Keratinocyte (primary cell): ENCODE data around the gene KCNG2. TPM values are rescaled to one million over a fixed set of nuclear protein-coding genes. Genes with fewer than 3 reads are reported as not detected.

ENCODE experiments used
- DNase-seq: peaks from one replicate; pipeline ENCODE4 v3.0.0-alpha.2; 2011; ENCODE audit warnings: low read depth, missing footprints, low spot score
- FAIRE-seq: peaks from 2 replicates; lab custom pipeline; 2011; peaks lifted over from hg19 to GRCh38; lab: Jason Lieb, UNC
- H2AFZ ChIP-seq: 2 replicates; pipeline ENCODE4 v1.6.0; 2012; ENCODE audit warnings: low read length, control low read depth, inconsistent platforms; ENCODE audit not compliant: control insufficient read depth
- H3K27ac ChIP-seq: 2 replicates; pipeline ENCODE4 v1.5.1; 2011; ENCODE audit warnings: low read length; ENCODE audit not compliant: control insufficient read depth, insufficient read depth
- H3K27me3 ChIP-seq: 3 replicates; pipeline ENCODE4 v1.6.0; 2011; ENCODE audit warnings: low read length; ENCODE audit not compliant: control insufficient read depth, insufficient read depth; ENCODE audit errors: extremely low read depth
- H3K36me3 ChIP-seq, 2 experiments: 2 replicates in 1 of 2; 3 replicates in 1 of 2; pipeline ENCODE4 v1.5.1; 2011; ENCODE audit warnings: low read length in 2 of 2, mild to moderate bottlenecking in 1 of 2; ENCODE audit not compliant: control insufficient read depth in 2 of 2, insufficient read depth in 2 of 2; ENCODE audit errors: extremely low read depth in 1 of 2
- H3K4me1 ChIP-seq: 3 replicates; pipeline ENCODE4 v1.5.1; 2011; ENCODE audit warnings: low read length; ENCODE audit not compliant: control insufficient read depth, insufficient read depth; ENCODE audit errors: extremely low read depth
- H3K4me2 ChIP-seq: 3 replicates; pipeline ENCODE4 v1.6.0; 2011; ENCODE audit warnings: low read depth, low read length; ENCODE audit not compliant: control insufficient read depth, insufficient read depth; ENCODE audit errors: extremely low read depth
- H3K4me3 ChIP-seq, 3 experiments: fragments of 200-600 bp in 1 of 3; sonication (generic) in 1 of 3; 2 replicates in 2 of 3; 3 replicates in 1 of 3; pipeline ENCODE4 v1.5.1; 2011 to 2016; ENCODE audit warnings: low read length in 3 of 3, mild to moderate bottlenecking in 3 of 3, control low read depth in 2 of 3, inconsistent platforms in 1 of 3, low read depth in 1 of 3, mixed read lengths in 1 of 3, mixed run types in 1 of 3, moderate library complexity in 1 of 3; ENCODE audit not compliant: control insufficient read depth in 2 of 3, insufficient read depth in 2 of 3; ENCODE audit errors: extremely low read depth in 1 of 3
- H3K79me2 ChIP-seq: 2 replicates; pipeline ENCODE4 v1.6.0; 2012; ENCODE audit warnings: low read length; ENCODE audit not compliant: control insufficient read depth, insufficient read depth
- H3K9ac ChIP-seq: 3 replicates; pipeline ENCODE4 v1.6.0; 2011; ENCODE audit warnings: low read length; ENCODE audit not compliant: control insufficient read depth, insufficient read depth; ENCODE audit errors: extremely low read depth
- H3K9me1 ChIP-seq: 3 replicates; pipeline ENCODE4 v1.6.0; 2011; ENCODE audit warnings: low read length; ENCODE audit not compliant: control insufficient read depth, insufficient read depth; ENCODE audit errors: extremely low read depth
- H3K9me3 ChIP-seq: 2 replicates; pipeline ENCODE4 v1.5.1; 2012; ENCODE audit warnings: low read depth, low read length; ENCODE audit not compliant: control insufficient read depth
- H4K20me1 ChIP-seq: 3 replicates; pipeline ENCODE4 v1.6.0; 2011; ENCODE audit warnings: low read length; ENCODE audit not compliant: control insufficient read depth, insufficient read depth; ENCODE audit errors: extremely low read depth
- CTCF ChIP-seq, 3 experiments: IDR thresholded peaks in 1 of 3; conservative IDR thresholded peaks in 1 of 3; optimal IDR thresholded peaks in 1 of 3; 2 replicates in 2 of 3; 3 replicates in 1 of 3; pipeline versions ENCODE3 to v1.5.1; 2011; ENCODE audit warnings: low read length in 3 of 3, mild to moderate bottlenecking in 3 of 3, moderate library complexity in 2 of 3, control low read depth in 1 of 3, inconsistent platforms in 1 of 3; ENCODE audit not compliant: insufficient read depth in 2 of 3; ENCODE audit errors: extremely low read depth in 1 of 3
- EZH2 ChIP-seq: IDR thresholded peaks from one replicate; pipeline ENCODE4 v1.6.1; 2012; ENCODE audit warnings: inconsistent platforms, mild to moderate bottlenecking, low read length, moderate library complexity
- dilution Hi-C: fragments of 300-500 bp; cut with MboI; formaldehyde crosslinking; loops from one replicate; pipeline ENCODE4 v1.7.0; 2020; ENCODE audit warnings: low sequenced_read_pairs; ENCODE audit not compliant: extremely low pct_ligation_motif_present
- polyA plus RNA-seq, 5 experiments: library from polyadenylated mRNA; depleted of rRNA in 3 of 5; stranded (reverse) in 3 of 5; stranded (forward) in 1 of 5; unstranded in 1 of 5; fragments of >200 nt; gene quantifications; 1 replicate in 1 of 5; 2 replicates in 3 of 5; 3 replicates in 1 of 5; pipeline versions ENCODE4 v1.2.1 to v1.2.3, GENCODE V29; 2011 to 2012; ENCODE audit warnings: missing spikeins in 2 of 5, low read depth in 1 of 5, low replicate concordance in 1 of 5

Gene KCNG2
- polyA plus RNA-seq, 1 donor (not counting 4 experiments of a cell fraction or from before 2014, with no cell fraction given), result not detected

- H3K9ac ChIP-seq, result no peak overlapping the region
- H4K20me1 ChIP-seq, result no peaks in the 10 kb centered on the region
- no peak for DNase-seq
- H2AFZ ChIP-seq, result no peak overlapping the region
- H3K4me1 ChIP-seq, result no peaks in the 10 kb centered on the region
- peaks cover 25% of the 10 kb centered on the region for H3K79me2 ChIP-seq
- no peaks in the 10 kb centered on the region for H3K9me3 ChIP-seq
- TF ChIP-seq CTCF (optimal IDR thresholded peaks at IDR 0.05 in 1 of 3, IDR thresholded peaks at IDR 0.05 in 1 of 3, conservative IDR thresholded peaks at IDR 0.05 in 1 of 3; ENCODE audit: extremely low read depth in 1 of 3, insufficient read depth in 2 of 3, low read length in 3 of 3) (no peak), EZH2 (no peak)
- H3K4me3 ChIP-seq, result no peak overlapping the region
- dilution Hi-C loops, result no loop called here
- H3K9me1 ChIP-seq, result no peaks in the 10 kb centered on the region
- H3K27me3 ChIP-seq, result no peaks in the 10 kb centered on the region
- no peak overlapping the region for H3K27ac ChIP-seq
- no peak for FAIRE-seq
- peaks cover 8 to 12% of the 10 kb centered on the region in 2 experiments for H3K36me3 ChIP-seq
- no peak overlapping the region for H3K4me2 ChIP-seq
Measured at GRCh38 chr18:79912994-79913831, 115.5 kb downstream of the KCNG2 start.

- H3K9ac ChIP-seq, result no peak overlapping the region
- H3K36me3 ChIP-seq, result peaks cover 8% of the 10 kb centered on the region in 2 experiments
- TF ChIP-seq EZH2 (no peak), CTCF (optimal IDR thresholded peaks at IDR 0.05 in 1 of 3, IDR thresholded peaks at IDR 0.05 in 1 of 3, conservative IDR thresholded peaks at IDR 0.05 in 1 of 3; ENCODE audit: extremely low read depth in 1 of 3, insufficient read depth in 2 of 3, low read length in 3 of 3) (no peak)
- no peaks in the 10 kb centered on the region for H3K9me1 ChIP-seq
- no peaks in the 10 kb centered on the region for H4K20me1 ChIP-seq
- H2AFZ ChIP-seq, result no peak overlapping the region
- H3K9me3 ChIP-seq, result no peaks in the 10 kb centered on the region
- DNase-seq, result no peak
- no peak overlapping the region for H3K4me3 ChIP-seq
- dilution Hi-C loops, result no loop called here
- H3K79me2 ChIP-seq, result peaks cover 31% of the 10 kb centered on the region
- no peaks in the 10 kb centered on the region for H3K4me1 ChIP-seq
- H3K4me2 ChIP-seq, result no peak overlapping the region
- no peaks in the 10 kb centered on the region for H3K27me3 ChIP-seq
- H3K27ac ChIP-seq, result no peak overlapping the region
- no peak for FAIRE-seq
Measured at GRCh38 chr18:79914614-79915160, 116.9 kb downstream of the KCNG2 start.
